Peyer's patch (tissue), 4 donors: ENCODE results near the gene ATXN2.
"Not testable (repeated sequence)": the region's sequence is repeated elsewhere in the genome, so short reads cannot be mapped to it uniquely, and the experiment has no call there.

Experiments used
- POLR2A ChIP-seq, 2 donors: fragments of 450-650 bp; IDR thresholded peaks; one replicate each; pipeline ENCODE4 v1.5.1; 2017; ENCODE audit warnings: antibody characterized with exemption in 2 of 2, mild to moderate bottlenecking in 2 of 2, moderate library complexity in 2 of 2
- TF ChIP-seq, protein P1 (sequence below), 6 experiments: fragments of 450-650 bp in 4 of 6; fragments of 200-600 bp in 2 of 6; sonication (generic) in 1 of 6; IDR thresholded peaks; one replicate each; pipeline ENCODE4 v1.5.1; 2017 to 2019; ENCODE audit warnings: antibody characterized with exemption in 6 of 6, mild to moderate bottlenecking in 3 of 6, moderate library complexity in 1 of 6

DNA sequence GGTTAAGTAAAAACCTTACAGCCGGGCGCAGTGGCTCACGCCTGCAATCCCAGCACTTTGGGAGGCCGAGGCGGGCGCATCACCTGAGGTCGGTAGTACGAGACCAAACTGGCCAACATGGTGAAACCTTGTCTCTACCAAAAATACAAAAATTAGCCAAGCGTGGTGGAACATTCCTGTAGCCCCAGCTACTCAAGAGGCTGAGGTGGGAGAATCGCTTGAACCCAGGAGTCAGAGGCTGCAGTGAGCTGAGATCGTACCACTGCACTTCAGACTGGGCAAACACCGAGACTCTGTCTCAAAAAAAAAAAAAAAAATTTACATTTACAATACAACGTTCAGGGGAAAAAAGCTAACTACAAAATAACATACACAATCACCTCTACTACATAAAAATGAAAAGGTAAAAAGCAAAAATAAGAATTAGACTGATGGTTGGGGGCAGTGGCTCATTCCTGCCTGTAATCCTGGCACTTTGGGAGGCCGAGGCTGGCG lies 3.7 kb downstream of the ATXN2 start:
- TF ChIP-seq POLR2A (IDR thresholded peaks at IDR 0.05) = not testable (repeated sequence)
- TF ChIP-seq, protein P1, sequence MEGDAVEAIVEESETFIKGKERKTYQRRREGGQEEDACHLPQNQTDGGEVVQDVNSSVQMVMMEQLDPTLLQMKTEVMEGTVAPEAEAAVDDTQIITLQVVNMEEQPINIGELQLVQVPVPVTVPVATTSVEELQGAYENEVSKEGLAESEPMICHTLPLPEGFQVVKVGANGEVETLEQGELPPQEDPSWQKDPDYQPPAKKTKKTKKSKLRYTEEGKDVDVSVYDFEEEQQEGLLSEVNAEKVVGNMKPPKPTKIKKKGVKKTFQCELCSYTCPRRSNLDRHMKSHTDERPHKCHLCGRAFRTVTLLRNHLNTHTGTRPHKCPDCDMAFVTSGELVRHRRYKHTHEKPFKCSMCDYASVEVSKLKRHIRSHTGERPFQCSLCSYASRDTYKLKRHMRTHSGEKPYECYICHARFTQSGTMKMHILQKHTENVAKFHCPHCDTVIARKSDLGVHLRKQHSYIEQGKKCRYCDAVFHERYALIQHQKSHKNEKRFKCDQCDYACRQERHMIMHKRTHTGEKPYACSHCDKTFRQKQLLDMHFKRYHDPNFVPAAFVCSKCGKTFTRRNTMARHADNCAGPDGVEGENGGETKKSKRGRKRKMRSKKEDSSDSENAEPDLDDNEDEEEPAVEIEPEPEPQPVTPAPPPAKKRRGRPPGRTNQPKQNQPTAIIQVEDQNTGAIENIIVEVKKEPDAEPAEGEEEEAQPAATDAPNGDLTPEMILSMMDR (IDR thresholded peaks at IDR 0.05) = not testable (repeated sequence)
